NCI-H1105 (cell line): ENCODE data around the gene ABHD12.
"Not testable (repeated sequence)": the region's sequence is repeated elsewhere in the genome, so short reads cannot be mapped to it uniquely, and the experiment has no call there.

ENCODE experiments used
- DNase-seq: peaks from one replicate; lab custom pipeline; 2025; lab: John Stamatoyannopoulos, UW

The ABHD12 gene

GRCh38 chr20:25353747-25354705, 36.6 kb downstream of the ABHD12 start:
- DNase-seq, result no peak

GRCh38 chr20:25353353-25353746, 37.3 kb downstream of the ABHD12 start:
- no peak for DNase-seq

- no peak for DNase-seq
Observed at GRCh38 chr20:25352746-25353145, 37.9 kb downstream of the ABHD12 start.

- no peak for DNase-seq
Observed at GRCh38 chr20:25351024-25351360, 39.6 kb downstream of the ABHD12 start.

GRCh38 chr20:25346349-25346748, 44.3 kb downstream of the ABHD12 start:
- DNase-seq, result no peak

GRCh38 chr20:25345721-25346120, 44.9 kb downstream of the ABHD12 start:
- DNase-seq, result no peak

- no peak for DNase-seq
Observed at GRCh38 chr20:25344634-25345033, 46.0 kb downstream of the ABHD12 start.

- peak; percentile 81 for DNase-seq
Observed at GRCh38 chr20:25341716-25342680, 48.6 kb downstream of the ABHD12 start.

GRCh38 chr20:25340380-25340779, 50.3 kb downstream of the ABHD12 start:
- DNase-seq, result peak; percentile 29

- DNase-seq, result no peak
Observed at GRCh38 chr20:25339608-25340007, 51.0 kb downstream of the ABHD12 start.

GRCh38 chr20:25338112-25339023, 52.3 kb downstream of the ABHD12 start:
- DNase-seq, result no peak

- no peak for DNase-seq
Observed at GRCh38 chr20:25336561-25337422, 53.8 kb downstream of the ABHD12 start.

- DNase-seq, result not testable (repeated sequence)
Observed at GRCh38 chr20:25334972-25335371, 55.7 kb downstream of the ABHD12 start.

- DNase-seq, result no peak
Observed at GRCh38 chr20:25328954-25329498, 61.6 kb downstream of the ABHD12 start.

GRCh38 chr20:25327521-25328235, 63.0 kb downstream of the ABHD12 start:
- no peak for DNase-seq

GRCh38 chr20:25325997-25326396, 64.6 kb downstream of the ABHD12 start:
- no peak for DNase-seq

GRCh38 chr20:25325073-25325472, 65.6 kb downstream of the ABHD12 start:
- DNase-seq, result no peak

- DNase-seq, result no peak
Observed at GRCh38 chr20:25324412-25324811, 66.2 kb downstream of the ABHD12 start.

- DNase-seq, result no peak
Observed at GRCh38 chr20:25323496-25324246, 67.0 kb downstream of the ABHD12 start.
